Esophagus squamous epithelium (tissue), 5 donors: Measurements from ENCODE around the gene DOCK10. TPM values are rescaled to one million over a fixed set of nuclear protein-coding genes. Genes with fewer than 3 reads are reported as not detected.
A peak's percentile ranks its signal among the peaks of the same experiment; 100 is the strongest.

Experiments used
- DNase-seq: peaks from one replicate; lab custom pipeline; 2025; lab: John Stamatoyannopoulos, UW
- H3K27ac ChIP-seq, 4 donors: fragments of 200-600 bp; sonication (generic); one replicate each; pipeline ENCODE4 v1.5.1; 2016 to 2019; ENCODE audit warnings: mild to moderate bottlenecking in 1 of 4
- H3K27me3 ChIP-seq, 4 donors: fragments of 200-600 bp; sonication (generic); 1 replicate in 3 of 4; 2 replicates in 1 of 4; pipeline versions ENCODE4 v1.5.1 to v1.6.0; 2017 to 2021; ENCODE audit warnings: antibody characterized with exemption in 1 of 4
- H3K36me3 ChIP-seq, 3 donors: fragments of 200-600 bp; sonication (generic); one replicate each; pipeline ENCODE4 v1.5.1; 2016 to 2019
- H3K4me1 ChIP-seq, 3 donors: fragments of 200-600 bp; sonication (generic); one replicate each; pipeline ENCODE4 v1.5.1; 2017 to 2019
- H3K4me3 ChIP-seq, 4 donors: fragments of 200-600 bp; sonication (generic); 1 replicate in 3 of 4; 2 replicates in 1 of 4; pipeline ENCODE4 v1.5.1; 2016 to 2019; ENCODE audit warnings: mild to moderate bottlenecking in 2 of 4, moderate library complexity in 1 of 4
- H3K9me3 ChIP-seq, 3 donors: fragments of 200-600 bp; sonication (generic); one replicate each; pipeline ENCODE4 v1.5.1; 2016 to 2019
- POLR2A ChIP-seq, 4 donors: fragments of 450-650 bp; IDR thresholded peaks; one replicate each; pipeline ENCODE4 v1.6.1; 2017; ENCODE audit warnings: antibody characterized with exemption in 4 of 4, mild to moderate bottlenecking in 4 of 4, moderate library complexity in 3 of 4
- WGBS, 2 donors: methylation state at CpG; one replicate each; pipeline ENCODE4 v1.1.5; 2018; 5-methylcytosine and 5-hydroxymethylcytosine counted together
- intact Hi-C: fragments of 100-400 bp; cut with DNase I; formaldehyde crosslinking; loops from one replicate; pipeline ENCODE4 v1.15.0; 2022
- total RNA-seq, 4 donors: library from RNA; depleted of rRNA; stranded (reverse); fragments of >200 nt; gene quantifications; one replicate each; pipeline ENCODE4 v1.1.0, GENCODE V29; 2016
- TF ChIP-seq, protein P1 (sequence below), 6 experiments: fragments of 450-650 bp in 4 of 6; fragments of 200-600 bp in 2 of 6; sonication (generic) in 2 of 6; IDR thresholded peaks; one replicate each; pipeline ENCODE4 v1.5.1; 2016 to 2019; ENCODE audit warnings: antibody characterized with exemption in 6 of 6, mild to moderate bottlenecking in 4 of 6, moderate library complexity in 4 of 6
- donor health status: DM: yes; HTN: yes; CAD: no.

The DOCK10 gene
- total RNA-seq, 4 donors from 2014 or later: 9.2 to 16.6 (median 11.7) TPM

DNA sequence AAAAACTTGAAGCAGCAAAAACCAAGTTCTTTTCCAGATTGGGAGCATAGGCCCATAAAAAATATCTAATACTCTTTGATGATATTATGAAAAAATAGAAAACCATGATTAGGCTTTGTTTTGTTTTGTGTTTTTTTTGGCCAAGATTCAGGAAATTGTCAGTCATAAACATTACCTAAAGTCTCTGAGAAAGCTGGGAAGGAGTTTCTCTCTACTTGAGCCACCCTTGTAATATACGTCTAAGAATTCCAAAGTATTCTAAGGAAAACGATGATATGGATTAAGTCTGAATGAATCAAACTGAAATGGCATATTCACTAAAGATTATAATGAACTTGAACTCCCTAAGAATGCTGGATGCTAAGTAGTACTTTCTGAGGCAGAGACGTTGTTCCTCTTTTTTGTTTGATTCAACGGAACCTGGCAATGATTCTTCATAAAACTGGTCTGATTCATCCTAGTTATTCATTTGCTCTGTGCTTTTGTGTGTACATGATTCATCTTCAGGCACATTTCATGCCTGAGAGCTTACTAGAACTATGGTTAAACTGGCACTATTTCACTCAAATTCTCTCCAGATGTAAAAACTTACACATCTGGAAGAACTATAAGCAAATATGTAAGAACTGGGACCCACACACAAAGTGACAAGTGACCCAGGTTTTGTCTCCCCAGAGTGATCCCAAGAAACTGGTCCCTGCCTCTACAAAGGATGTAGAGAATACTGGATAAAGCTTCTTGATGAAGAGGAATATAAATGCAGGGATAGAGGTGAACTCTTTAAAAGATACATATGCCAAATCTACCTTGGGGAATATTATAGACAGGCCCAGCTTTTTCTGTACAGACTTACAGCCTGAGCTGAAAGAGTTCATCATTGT, 159.7 kb downstream of the DOCK10 start:
- DNase-seq: no peak
- 11 to 23% methylated on average over 4 of the region's 4 CpGs for WGBS, 2 donors
- Histone ChIP-seq H3K4me1 (peaks cover 0 to 41% (median 16%) of the 10 kb centered on the region in 3 donors), H3K4me3 (no peak overlapping the region), H3K27ac (peak overlapping the region in 3 of 4 donors; percentile 1 to 52 (median 12)), H3K36me3 (no peaks in the 10 kb centered on the region), H3K27me3 (no peaks in the 10 kb centered on the region), H3K9me3 (no peaks in the 10 kb centered on the region)
- TF ChIP-seq, protein P1, sequence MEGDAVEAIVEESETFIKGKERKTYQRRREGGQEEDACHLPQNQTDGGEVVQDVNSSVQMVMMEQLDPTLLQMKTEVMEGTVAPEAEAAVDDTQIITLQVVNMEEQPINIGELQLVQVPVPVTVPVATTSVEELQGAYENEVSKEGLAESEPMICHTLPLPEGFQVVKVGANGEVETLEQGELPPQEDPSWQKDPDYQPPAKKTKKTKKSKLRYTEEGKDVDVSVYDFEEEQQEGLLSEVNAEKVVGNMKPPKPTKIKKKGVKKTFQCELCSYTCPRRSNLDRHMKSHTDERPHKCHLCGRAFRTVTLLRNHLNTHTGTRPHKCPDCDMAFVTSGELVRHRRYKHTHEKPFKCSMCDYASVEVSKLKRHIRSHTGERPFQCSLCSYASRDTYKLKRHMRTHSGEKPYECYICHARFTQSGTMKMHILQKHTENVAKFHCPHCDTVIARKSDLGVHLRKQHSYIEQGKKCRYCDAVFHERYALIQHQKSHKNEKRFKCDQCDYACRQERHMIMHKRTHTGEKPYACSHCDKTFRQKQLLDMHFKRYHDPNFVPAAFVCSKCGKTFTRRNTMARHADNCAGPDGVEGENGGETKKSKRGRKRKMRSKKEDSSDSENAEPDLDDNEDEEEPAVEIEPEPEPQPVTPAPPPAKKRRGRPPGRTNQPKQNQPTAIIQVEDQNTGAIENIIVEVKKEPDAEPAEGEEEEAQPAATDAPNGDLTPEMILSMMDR (IDR thresholded peaks at IDR 0.05): no peak
- TF ChIP-seq POLR2A (IDR thresholded peaks at IDR 0.05): no peak
- intact Hi-C loops: no loop called here

DNA sequence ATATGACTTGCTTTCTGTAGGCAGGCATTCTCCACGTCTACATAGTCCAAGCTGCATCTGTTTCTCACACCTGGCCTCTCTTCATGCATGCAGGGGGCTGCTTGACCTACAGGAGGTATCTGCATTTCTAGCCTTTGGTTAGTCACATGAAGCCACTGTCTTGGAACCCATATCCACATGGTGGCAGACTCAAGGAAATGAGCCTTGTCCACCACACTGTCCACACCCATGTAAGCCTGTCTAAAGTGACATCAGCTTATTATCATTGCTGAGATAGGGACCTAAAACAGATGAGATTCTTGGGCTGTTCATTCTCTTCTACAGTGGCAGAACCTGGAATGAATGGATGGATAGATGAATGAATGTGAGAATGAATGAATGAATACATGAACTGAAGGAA, 160.4 kb downstream of the DOCK10 start:
- TF ChIP-seq, protein P1 (IDR thresholded peaks at IDR 0.05): no peak
- no peak for TF ChIP-seq POLR2A (IDR thresholded peaks at IDR 0.05)
- 46 to 72% methylated on average over 1 of the region's 1 CpG for WGBS, 2 donors
- no peaks in the 10 kb centered on the region for H3K9me3 ChIP-seq
- no peak for DNase-seq
- H3K4me1 ChIP-seq: peaks cover 0 to 41% (median 16%) of the 10 kb centered on the region in 3 donors
- intact Hi-C loops: no loop called here
- no peak overlapping the region for H3K4me3 ChIP-seq
- H3K27me3 ChIP-seq: no peaks in the 10 kb centered on the region
- H3K27ac ChIP-seq: peak overlapping the region in 3 of 4 donors; percentile 1 to 52 (median 12)
- H3K36me3 ChIP-seq: no peaks in the 10 kb centered on the region

DNA sequence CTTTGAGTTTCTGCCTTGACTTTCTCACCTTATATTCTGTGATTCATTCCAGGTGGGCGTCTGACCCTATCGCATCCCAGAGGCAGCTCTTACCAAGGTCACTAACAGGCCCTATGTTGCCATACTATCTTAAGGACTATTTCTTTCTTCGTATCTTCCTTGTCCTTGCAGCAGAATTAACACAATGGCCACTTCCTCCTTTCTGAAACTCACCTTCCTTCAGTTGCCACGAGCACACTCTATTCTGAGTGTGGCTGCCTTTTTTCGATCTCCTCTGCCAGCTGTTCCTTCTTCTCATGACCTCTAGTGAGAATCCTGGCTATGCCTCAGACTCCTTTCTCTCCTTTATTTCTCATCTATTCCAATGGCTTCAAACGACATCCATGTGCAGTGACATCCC, 165.7 kb downstream of the DOCK10 start:
- H3K4me3 ChIP-seq: no peak overlapping the region
- peaks cover 0 to 10% (median 0%) of the 10 kb centered on the region in 3 donors for H3K36me3 ChIP-seq
- intact Hi-C loops: no loop called here
- no peak for DNase-seq
- peaks cover 0 to 7% (median 0%) of the 10 kb centered on the region in 3 donors for H3K4me1 ChIP-seq
- TF ChIP-seq, protein P1 (IDR thresholded peaks at IDR 0.05): no peak
- no peak for TF ChIP-seq POLR2A (IDR thresholded peaks at IDR 0.05)
- H3K27me3 ChIP-seq: no peaks in the 10 kb centered on the region
- no peak overlapping the region for H3K27ac ChIP-seq
- H3K9me3 ChIP-seq: no peaks in the 10 kb centered on the region
- 79 to 84% methylated on average over 6 of the region's 6 CpGs for WGBS, 2 donors

DNA sequence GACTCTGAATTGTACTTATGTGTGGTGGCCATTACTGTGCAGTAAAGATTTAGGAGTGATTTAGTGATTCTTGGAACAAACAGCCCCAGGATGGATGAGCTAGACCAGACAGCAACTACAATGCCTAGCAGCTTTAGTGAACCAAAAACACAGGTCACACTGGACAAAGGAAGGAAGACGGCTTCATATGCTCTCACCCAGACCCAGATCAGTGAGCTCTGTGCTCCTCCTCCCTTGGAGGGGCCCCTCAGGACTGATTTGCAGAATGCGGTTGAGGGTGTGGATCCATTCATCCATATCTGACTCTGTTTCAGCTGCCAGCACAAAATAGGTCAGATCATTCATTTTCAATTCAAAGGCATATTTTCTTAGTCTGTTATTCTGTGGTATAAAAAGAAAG, 166.4 kb downstream of the DOCK10 start:
- intact Hi-C loops: no loop called here
- WGBS, 2 donors: 45 to 46% methylated on average over 2 of the region's 2 CpGs
- H3K4me1 ChIP-seq: peaks cover 0 to 7% (median 0%) of the 10 kb centered on the region in 3 donors
- TF ChIP-seq, protein P1 (IDR thresholded peaks at IDR 0.05): no peak
- TF ChIP-seq POLR2A (IDR thresholded peaks at IDR 0.05): no peak
- H3K36me3 ChIP-seq: peaks cover 0 to 10% (median 0%) of the 10 kb centered on the region in 3 donors
- no peak overlapping the region for H3K27ac ChIP-seq
- H3K27me3 ChIP-seq: no peaks in the 10 kb centered on the region
- no peaks in the 10 kb centered on the region for H3K9me3 ChIP-seq
- H3K4me3 ChIP-seq: no peak overlapping the region
- no peak for DNase-seq

DNA sequence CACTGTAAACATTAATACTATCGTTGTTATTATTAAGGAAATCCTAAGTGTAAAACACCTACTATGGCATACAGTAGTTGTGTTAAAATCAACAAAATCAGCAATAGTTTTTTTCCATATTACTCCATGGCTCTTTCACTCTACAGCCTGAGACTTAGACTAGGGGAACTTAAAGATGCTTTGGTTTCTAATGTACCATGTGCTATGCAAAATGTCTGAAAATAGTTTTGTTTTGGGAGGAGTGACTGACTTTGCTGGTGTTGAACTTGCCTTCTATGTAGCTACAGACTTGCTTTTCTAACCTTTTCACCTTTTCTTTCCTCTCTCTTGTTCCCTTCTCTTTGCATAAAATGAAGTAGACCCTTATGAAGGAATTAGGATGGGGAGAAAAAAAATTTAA, 167.1 kb downstream of the DOCK10 start:
- H3K27ac ChIP-seq: no peak overlapping the region
- DNase-seq: no peak
- intact Hi-C loops: no loop called here
- no peaks in the 10 kb centered on the region for H3K27me3 ChIP-seq
- TF ChIP-seq, protein P1 (IDR thresholded peaks at IDR 0.05): no peak
- no peak for TF ChIP-seq POLR2A (IDR thresholded peaks at IDR 0.05)
- H3K4me1 ChIP-seq: peaks cover 0 to 7% (median 0%) of the 10 kb centered on the region in 3 donors
- 92 to 94% methylated on average over 1 of the region's 1 CpG for WGBS, 2 donors
- no peaks in the 10 kb centered on the region for H3K9me3 ChIP-seq
- peaks cover 0 to 10% (median 0%) of the 10 kb centered on the region in 3 donors for H3K36me3 ChIP-seq
- H3K4me3 ChIP-seq: no peak overlapping the region
